NCI-H1048 (cell line): ENCODE results near the gene CARNS1.

ENCODE experiments used
- DNase-seq: peaks from one replicate; lab custom pipeline; 2025; lab: John Stamatoyannopoulos, UW

The CARNS1 gene

DNA sequence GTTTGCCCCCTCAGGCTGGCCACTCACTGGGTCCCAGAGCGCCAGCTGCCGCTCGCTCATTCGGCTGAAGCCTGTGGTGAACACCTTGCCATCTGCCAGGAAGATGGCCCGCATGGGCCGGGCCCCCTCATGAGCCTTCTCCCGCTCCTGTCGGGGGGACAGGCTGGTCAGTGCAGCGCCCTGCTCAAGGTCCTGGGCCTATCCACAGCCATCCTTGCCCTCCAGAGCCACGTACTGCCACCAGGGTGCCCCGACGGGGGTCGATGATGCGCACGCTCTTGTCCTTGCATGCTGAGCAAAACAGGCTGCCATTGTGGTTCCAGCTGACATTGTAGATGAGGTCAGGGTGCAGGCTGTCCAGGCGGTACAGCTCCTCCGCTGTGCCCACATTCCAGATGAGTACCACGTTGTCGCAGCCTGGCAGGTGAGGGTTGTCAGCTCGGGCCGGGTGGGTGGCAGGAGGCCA, 25.7 kb downstream of the CARNS1 start:
- DNase-seq = no peak

GRCh38 chr11:67441731-67442351, 26.4 kb downstream of the CARNS1 start:
- no peak for DNase-seq

- no peak for DNase-seq
These were observed 27.3 kb downstream of the CARNS1 start for GRCh38 chr11:67442504-67443404.

GRCh38 chr11:67445515-67445914, 30.0 kb downstream of the CARNS1 start:
- DNase-seq = no peak

DNA sequence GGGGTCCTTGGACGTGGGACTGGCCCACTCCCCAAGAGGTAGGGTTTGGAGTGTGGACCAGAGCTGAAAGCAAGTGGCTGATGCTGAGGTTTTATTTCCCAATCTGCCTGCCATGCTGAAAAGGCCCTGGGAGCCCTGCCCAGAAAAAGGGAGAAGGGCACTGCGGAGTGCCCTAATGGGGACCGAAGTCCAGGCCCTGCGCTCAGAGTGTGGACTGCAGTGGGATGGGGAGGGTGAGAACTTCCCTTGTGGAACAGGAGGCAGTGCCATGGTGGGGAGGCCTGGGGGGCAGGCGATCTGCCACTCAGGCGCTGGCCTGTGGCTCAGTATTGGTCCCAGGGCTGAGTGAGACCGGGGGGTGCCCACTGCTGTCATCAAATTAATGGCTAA, 32.7 kb downstream of the CARNS1 start:
- DNase-seq = no peak

- no peak for DNase-seq
These were observed 33.8 kb downstream of the CARNS1 start for GRCh38 chr11:67449116-67449844.

- DNase-seq = no peak
These were observed 35.5 kb downstream of the CARNS1 start for GRCh38 chr11:67450796-67451657.

DNA sequence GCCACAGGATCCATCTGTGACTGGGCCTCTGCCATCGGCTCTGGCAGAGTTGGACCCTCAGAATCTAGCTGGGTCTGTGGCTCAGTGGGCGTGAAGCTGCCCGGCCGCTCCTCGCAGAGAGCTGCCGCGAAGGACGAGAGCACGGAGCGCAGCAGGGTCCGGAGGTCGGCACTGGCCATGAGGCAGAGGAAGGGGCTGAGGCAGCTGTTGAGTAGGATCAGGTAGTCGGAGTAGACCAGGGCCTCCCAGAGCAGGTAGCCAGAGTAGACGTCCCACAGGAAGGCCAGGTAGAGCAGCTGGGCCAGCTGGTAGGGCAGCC, 36.1 kb downstream of the CARNS1 start:
- DNase-seq = no peak

- no peak for DNase-seq
These were observed 36.9 kb downstream of the CARNS1 start, which contains the start of gene GPR152 for GRCh38 chr11:67452141-67452952. GPR152 (minus strand) TSS chr11:67452729; CDS start chr11:67452724, 5 bp downstream.

DNA sequence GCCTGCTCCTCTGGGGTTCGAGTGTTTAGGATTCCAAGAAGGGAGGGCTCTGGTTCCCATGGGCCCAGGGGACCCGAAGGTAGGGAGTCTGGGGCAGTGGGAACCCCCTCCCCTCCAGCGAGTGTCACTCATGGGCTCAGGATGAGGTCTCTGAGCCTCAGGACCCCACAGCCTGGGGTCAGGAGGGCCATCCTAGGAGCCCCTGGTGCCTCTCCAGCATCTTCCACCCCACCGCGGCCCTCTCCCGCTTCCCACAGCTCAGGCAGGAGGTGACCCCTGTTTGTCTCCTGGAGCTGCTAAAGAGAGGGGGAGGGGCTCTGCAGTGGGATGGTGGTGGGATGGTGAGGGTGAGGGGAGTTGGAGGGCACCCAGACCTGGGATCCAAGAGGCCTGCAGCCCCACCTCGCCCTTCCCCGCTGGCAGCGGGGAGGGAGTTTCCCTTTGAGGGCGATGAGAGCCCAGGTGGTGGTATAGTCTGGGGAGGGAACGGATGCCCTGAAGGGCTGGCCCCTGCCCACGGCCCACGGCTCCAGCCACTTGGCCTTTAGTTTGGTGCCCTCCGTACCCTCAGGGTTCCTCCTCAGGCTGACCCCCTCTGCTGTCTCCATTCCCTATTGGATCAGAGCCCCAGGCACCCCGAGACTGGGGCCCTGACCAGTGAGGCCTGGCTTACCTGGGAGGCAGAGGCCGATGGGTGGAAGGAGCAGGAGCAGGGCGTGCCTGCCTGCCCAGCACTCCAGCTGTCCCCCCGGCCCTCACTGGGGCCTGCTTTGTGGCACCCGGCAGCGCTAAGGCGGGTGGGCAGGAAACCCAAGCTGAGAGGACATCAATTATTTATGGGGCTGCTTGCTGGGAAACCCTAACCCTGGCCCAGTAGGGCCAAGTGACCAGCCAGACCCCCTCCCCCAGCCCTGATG, 38.6 kb downstream of the CARNS1 start:
- DNase-seq = no peak

DNA sequence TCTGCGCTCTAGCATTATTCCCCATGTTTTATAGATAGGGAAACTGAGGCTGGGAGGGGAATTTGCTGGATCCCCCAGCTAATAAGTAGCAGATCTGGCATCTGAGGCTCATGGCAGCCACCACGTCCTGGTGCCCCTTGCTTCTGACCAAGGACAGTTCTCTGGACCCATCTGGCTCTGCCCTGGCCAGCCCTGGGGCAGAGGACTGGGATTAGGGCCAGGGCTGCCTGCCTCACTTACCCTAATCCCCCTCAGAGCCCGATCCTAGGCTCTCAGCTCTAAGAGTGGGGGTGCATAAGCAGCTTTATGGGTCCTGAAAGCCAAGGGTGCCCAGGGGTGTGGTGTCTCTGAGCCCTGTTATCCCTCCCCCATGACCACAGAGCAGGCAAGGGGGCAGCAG, 39.6 kb downstream of the CARNS1 start, which contains the start of gene CABP4:
Gene CABP4, plus strand, starts transcription at position 301 of the 400 bp plus-strand sequence. Its CDS starts 70 bp downstream, at position 371.
- DNase-seq = no peak

DNA sequence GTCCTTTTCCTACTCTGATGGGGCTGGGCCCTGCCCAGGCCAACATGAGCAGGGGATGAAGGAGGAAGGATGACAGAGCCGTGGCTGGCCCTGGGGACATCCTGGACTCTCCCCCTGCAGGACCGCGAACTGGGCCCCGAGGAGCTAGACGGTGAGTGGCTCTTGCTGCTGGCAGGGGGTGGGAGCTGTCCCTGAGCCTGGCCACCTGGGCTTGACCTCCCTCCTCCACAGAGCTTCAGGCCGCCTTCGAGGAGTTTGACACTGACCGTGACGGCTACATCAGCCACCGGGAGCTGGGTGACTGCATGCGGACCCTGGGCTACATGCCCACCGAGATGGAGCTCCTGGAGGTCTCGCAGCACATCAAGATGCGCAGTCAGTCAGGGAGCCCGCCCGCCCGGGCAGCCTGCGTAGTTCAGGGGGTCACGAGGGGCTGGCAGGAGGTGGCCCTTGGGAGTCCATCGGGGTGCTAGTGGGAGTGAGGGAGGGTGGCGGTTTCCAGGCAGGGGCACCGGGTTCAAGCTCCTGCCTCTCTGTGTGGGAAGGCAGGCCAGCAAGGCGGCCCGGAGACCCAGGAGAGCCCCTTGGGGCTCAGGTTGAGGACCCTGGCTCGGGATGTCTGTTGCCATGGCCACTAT, 40.7 kb downstream of the CARNS1 start:
- no peak for DNase-seq

DNA sequence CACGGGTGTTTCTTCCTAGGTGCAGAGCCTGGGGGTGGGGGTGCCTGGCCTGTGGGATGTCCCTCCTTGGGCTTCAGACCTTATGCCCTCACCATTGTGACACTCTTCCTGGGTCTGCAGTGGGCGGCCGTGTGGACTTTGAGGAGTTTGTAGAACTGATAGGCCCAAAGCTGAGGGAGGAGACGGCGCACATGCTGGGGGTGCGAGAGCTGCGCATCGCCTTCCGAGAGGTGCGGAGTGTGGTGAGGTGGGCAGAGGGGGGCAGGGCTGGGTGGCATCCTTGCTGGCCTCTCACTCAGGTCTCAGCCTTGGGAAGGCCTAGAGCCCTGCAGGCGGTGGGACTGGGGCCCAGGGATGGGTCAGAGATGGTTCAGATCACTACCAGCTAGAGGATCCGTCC, 42.0 kb downstream of the CARNS1 start:
- DNase-seq = no peak

DNA sequence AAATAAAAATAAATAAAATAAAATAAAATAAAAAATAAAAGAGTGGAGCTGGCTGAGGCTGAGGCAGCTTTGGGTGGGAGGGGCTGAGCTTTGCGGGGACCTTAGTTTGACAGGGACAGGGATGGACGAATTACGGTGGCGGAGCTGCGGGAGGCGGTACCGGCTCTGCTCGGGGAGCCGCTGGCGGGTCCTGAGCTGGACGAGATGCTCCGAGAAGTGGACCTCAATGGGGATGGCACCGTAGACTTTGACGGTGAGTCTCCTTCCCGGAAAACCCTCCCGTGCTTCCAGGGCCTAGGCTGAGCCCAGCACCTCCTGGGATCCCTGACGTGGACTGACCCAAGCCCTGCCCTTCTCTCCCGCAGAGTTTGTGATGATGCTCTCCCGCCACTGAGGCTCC, 42.8 kb downstream of the CARNS1 start:
- DNase-seq = no peak

GRCh38 chr11:67463186-67463585, 47.7 kb downstream of the CARNS1 start:
- DNase-seq = no peak

DNA sequence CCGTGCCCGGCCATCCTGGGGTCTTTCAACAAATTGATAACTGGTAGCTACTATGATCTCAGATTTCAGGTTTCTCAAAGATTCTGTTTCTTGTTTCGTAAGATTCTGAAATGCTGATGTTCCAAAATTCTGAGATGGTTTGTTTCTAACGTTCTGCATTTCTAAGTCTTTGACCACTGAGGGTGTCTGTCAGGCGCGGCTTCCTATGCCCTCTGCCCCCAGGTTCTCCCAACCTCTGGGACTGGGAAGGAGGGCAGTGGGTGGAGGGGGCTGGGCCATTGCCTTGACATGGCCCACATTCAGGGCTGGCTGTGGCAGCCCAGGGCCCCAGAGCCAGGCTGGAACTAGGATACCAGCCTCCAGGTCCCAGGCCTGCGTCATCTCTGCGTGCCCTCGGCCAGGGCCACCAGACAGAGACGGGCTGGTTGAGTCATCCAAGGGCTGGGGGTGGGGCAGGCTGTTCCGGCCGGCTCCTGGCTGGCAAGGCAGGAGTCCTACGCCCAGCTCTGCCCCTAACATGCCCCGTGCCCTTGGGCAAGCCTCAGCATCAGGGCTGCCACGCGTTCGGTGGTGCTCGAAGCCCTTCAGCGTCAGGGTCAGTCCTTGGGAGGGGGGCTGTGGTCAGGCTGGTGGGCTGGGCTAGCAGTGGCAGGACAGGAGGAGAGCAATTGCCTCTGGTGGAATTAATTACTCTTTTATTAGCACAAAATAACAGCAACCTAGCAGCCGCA, 48.4 kb downstream of the CARNS1 start:
- DNase-seq = no peak

GRCh38 chr11:67464411-67465188, 49.1 kb downstream of the CARNS1 start:
- peak; percentile 74 for DNase-seq

- no peak for DNase-seq
These were observed 49.7 kb downstream of the CARNS1 start for GRCh38 chr11:67465189-67465510.
